HK-2 (cell line): Measurements from ENCODE around the gene FBXL16.
"Not testable (repeated sequence)": the region's sequence is repeated elsewhere in the genome, so short reads cannot be mapped to it uniquely, and the experiment has no call there.

Source experiments
- DNase-seq: peaks from one replicate; pipeline ENCODE4 v3.0.0-alpha.2; 2018; ENCODE audit not compliant: unreplicated experiment

Gene FBXL16

GRCh38 chr16:692356-693108 lies 13.1 kb downstream of the FBXL16 start:
- DNase-seq, result no peak

GRCh38 chr16:691242-691641 lies 14.4 kb downstream of the FBXL16 start:
- DNase-seq, result not testable (repeated sequence)

DNA sequence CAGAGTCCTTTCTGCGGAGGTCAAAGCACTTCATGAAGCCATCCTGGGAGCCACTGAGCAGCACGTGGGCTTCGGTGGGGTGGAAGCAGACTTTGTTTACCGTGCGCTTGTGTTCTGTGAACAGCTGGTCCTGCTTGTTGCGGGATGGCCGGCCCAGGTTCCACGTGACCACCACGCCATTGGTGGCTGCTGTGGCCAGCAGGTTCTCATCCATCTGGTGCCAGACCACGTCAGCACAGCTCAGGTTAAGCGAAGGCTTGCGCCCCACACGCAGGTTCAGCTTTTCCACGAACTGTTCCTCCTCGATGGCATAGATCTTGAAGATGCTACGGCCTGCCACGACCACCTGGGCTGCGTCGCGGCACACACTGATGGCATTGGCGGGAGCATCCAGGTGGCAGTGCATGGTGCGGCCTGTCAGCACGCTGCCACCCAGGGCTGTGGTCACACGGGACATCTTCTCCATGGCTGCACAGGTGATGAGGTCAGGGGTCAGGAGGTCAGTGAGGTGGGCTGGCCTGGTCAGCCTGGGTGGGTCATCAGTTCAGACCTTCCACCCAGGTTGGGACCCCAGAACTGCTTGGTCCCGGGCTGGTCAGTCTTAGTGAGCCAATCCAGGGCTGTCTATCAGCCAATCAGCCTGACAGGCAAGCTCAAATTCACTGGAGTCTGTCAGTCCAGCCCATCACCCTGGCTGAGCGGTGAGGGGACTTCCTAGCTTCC lies 16.3 kb downstream of the FBXL16 start:
- DNase-seq, result no peak

GRCh38 chr16:687499-687898 lies 18.1 kb downstream of the FBXL16 start:
- DNase-seq, result no peak

- no peak for DNase-seq
Observed at GRCh38 chr16:686459-687260, 18.9 kb downstream of the FBXL16 start.

- no peak for DNase-seq
Observed at GRCh38 chr16:685967-686366, 19.6 kb downstream of the FBXL16 start.

- DNase-seq, result no peak
Observed at GRCh38 chr16:684961-685696, 20.5 kb downstream of the FBXL16 start.

- DNase-seq, result peak; percentile 89
Observed at GRCh38 chr16:684071-684794, 21.4 kb downstream of the FBXL16 start, which contains the start of gene JMJD8. Gene JMJD8 (minus strand): TSS chr16:684334. CDS start chr16:684319, 15 bp downstream.

DNA sequence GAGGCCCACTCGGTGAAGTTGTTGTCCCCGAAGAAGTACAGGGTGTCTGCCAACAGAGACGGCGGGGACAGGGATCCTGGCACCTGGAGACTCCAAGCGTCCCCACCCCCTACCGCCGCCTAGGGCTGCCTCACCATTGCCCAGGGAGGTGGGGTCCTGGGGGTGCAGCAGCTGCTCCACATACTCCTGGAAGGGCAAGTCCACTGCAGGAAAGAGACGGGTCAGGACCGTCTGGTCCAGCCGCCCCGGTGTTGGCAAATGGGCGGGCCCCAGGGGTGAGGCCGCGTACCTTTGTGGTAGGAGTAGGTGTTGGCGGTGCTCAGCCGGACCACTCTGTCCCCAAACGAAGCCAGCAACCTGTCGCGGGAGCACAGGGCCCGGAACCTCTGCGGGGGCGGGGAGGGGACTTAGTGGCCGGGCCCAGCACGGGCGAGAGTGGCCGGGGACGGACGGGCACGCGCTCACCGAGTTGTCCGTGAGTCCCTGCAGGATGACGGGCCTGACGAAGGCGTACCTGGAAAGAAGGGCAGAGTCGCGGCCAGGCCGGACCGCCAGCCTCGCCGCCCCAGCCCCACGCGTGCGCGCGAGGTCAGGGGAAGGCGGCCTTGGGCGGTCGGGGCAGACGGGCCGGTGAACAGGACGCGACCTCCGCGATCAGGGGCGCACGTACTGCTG lies 22.1 kb downstream of the FBXL16 start:
- no peak for DNase-seq

DNA sequence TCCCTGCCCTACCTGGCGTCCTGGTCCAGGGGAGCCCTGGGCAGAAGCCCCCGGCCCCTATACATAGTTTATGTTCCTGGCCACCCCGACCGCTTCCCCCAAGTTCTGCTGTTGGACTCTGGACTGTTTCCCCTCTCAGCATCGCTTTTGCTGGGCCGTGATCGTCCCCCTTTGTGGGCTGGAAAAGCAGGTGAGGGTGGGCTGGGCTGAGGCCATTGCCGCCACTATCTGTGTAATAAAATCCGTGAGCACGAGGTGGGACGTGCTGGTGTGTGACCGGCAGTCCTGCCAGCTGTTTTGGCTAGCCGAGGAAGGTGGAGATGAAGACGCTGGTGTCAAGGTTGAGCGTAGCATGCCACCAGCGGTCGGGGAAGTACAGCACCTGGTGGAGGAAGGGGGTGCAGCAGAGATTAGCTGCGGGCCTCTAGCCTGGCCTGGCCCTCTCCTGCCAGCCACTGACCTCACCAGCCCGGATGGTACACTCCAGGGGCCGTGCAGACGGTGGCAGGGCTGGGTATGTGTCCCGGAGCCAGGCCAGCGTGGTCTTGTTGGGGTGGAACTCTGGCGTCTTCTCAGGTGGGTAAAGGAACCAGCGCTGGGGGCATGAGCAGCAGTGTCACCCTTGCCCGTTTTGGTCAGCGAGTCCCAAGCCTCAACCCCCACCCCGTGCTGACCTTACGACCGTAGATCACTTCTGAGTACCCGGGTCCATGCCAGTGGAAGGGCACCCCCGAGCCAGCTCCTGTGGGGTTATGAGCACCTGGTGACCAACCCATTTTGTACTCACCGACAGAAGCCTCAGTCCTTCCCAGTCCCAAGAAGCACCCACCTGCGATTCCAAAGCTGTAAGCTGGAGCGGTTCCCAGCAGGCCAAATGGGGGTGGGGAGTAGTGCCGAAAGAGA lies 22.9 kb downstream of the FBXL16 start:
- DNase-seq, result no peak

DNA sequence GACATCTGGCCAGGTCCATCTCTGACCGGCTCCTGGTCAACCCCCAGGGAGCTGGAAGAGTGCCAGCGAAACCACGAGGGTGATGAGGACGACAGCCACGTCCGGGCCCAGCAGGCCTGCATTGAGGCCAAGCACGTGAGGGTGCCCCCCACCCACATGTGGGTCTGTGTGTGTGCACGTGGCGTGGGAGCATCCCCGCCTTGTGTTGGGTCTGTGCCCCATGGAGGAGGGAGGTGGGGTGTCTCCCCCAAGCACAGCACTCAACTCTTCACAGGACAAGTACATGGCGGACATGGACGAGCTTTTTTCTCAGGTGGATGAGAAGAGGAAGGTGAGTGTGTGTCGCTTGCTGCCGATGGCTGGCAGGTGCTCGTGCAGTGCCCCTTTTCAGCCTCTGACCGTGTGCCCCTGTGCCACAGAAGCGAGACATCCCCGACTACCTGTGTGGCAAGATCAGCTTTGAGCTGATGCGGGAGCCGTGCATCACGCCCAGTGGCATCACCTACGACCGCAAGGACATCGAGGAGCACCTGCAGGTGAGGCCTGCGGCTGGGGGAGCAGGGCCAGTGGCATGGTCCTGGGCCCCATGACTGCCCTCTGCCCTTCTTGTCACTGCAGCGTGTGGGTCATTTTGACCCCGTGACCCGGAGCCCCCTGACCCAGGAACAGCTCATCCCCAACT lies 23.7 kb downstream of the FBXL16 start:
- no peak for DNase-seq

GRCh38 chr16:680967-681745 lies 24.4 kb downstream of the FBXL16 start:
- DNase-seq, result peak; percentile 45

- DNase-seq, result no peak
Observed at GRCh38 chr16:680625-680945, 25.0 kb downstream of the FBXL16 start.

DNA sequence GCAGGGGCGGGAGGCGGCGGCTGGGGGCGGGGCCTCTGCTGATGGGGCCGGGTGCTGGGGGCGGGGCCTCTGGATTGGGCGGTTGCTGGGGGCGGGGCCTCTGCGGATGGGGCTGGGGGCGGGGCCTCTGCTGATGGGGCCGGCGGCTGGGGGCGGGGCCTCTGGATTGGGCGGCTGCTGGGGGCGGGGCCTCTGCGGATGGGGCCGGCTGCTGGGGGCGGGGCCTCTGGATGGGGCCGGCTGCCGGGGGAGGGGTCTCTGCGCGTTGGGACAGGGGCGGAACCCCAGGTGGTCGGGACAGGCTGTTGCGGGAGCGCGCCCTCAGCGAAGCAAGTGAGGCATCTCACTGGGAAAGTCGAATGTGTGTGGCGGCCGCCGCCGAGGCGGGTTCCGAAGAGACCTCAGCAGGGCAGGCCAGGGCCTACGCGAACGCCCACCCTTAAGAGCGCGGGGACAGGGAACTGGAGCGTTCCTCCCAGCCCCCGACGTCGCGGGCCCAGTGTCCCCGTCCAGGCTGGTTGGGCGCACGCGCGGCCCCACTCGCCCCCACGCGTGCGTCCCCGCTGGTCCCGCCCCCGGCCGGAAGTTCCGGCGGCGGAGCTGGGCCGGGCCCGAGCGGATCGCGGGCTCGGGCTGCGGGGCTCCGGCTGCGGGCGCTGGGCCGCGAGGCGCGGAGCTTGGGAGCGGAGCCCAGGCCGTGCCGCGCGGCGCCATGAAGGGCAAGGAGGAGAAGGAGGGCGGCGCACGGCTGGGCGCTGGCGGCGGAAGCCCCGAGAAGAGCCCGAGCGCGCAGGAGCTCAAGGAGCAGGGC lies 25.6 kb downstream of the FBXL16 start, which contains the start of gene STUB1:
STUB1 (plus strand) TSS at position 597 of the 811 bp plus-strand sequence; CDS start at position 713, 116 bp downstream.
- DNase-seq, result peak; percentile 92

- DNase-seq, result peak; percentile 55
Observed at GRCh38 chr16:678858-679813, 26.5 kb downstream of the FBXL16 start.
